Activated CD8-positive, alpha-beta T cell treated with anti-CD3 and anti-CD28 coated beads, Interleukin-2, amount 10 ng/mL, durations not matched to agents 7 days and 5 days (primary cell): ENCODE data around the gene WFS1. TPM values are rescaled to one million over a fixed set of nuclear protein-coding genes. Genes with fewer than 3 reads are reported as not detected.

Experiments
- ATAC-seq: fragments of 150-1000 bp; cut with Tn5 transposase; one replicate; pipeline ENCODE4 v1.10.0; 2021; ENCODE audit warnings: moderate library complexity
- CTCF ChIA-PET: fragments of 350-600 bp; sonication (Branson Sonifier 250); formaldehyde crosslinking; loops from one replicate; lab custom pipeline; 2021; ENCODE audit warnings: antibody characterized with exemption; lab: Charles Lee
- POLR2A ChIA-PET: fragments of 350-600 bp; sonication (Branson Sonifier 250); formaldehyde crosslinking; loops from one replicate; lab custom pipeline; 2021; ENCODE audit warnings: antibody characterized with exemption; lab: Charles Lee
- DNase-seq: peaks from one replicate; pipeline ENCODE4 v3.0.0-alpha.2; 2020
- H3K27ac Mint-ChIP-seq: one replicate; pipeline ENCODE4 v1.8.0; 2021; ENCODE audit warnings: mild to moderate bottlenecking, mixed read lengths
- H3K27me3 Mint-ChIP-seq: one replicate; pipeline ENCODE4 v1.8.0; 2021; ENCODE audit warnings: low read depth, mixed read lengths
- H3K36me3 Mint-ChIP-seq: one replicate; pipeline ENCODE4 v1.8.0; 2021; ENCODE audit warnings: low read depth, mixed read lengths
- H3K4me1 Mint-ChIP-seq: one replicate; pipeline ENCODE4 v1.8.0; 2021; ENCODE audit warnings: low read depth, mixed read lengths
- H3K4me3 Mint-ChIP-seq: one replicate; pipeline ENCODE4 v1.8.0; 2021; ENCODE audit warnings: mild to moderate bottlenecking, mixed read lengths
- H3K9me3 Mint-ChIP-seq: one replicate; pipeline ENCODE4 v1.8.0; 2022; ENCODE audit warnings: mixed read lengths; ENCODE audit not compliant: insufficient read depth
- total RNA-seq, 2 experiments: library from RNA; stranded (reverse); gene quantifications; one replicate each; pipeline ENCODE4 v1.2.3, GENCODE V29; 2021

Gene WFS1
- total RNA-seq, 2 experiments from 2014 or later, result 0.97 to 1.3 TPM

- peaks cover 13% of the 10 kb centered on the region for H3K9me3 Mint-ChIP-seq
- no peak for ATAC-seq
- ChIA-PET POLR2A (interaction anchor here (0.6 kb wide), 1 partner anchor 1918 kb away, joined by 3 read pairs; no protein-coding TSS in a partner anchor), CTCF (interaction anchor here (1.3 kb wide), 1 partner anchor 10 kb away, joined by 6 read pairs; no protein-coding TSS in a partner anchor)
- no peaks in the 10 kb centered on the region for H3K4me1 Mint-ChIP-seq
- peaks cover 3% of the 10 kb centered on the region for H3K36me3 Mint-ChIP-seq
- H3K27me3 Mint-ChIP-seq, result peaks cover 16% of the 10 kb centered on the region
- H3K27ac Mint-ChIP-seq, result no peak overlapping the region
- no peak overlapping the region for H3K4me3 Mint-ChIP-seq
- no peak for DNase-seq
These were observed 28.4 kb upstream of the WFS1 start for GRCh38 chr4:6241062-6241845.

GRCh38 chr4:6242271-6243029, 27.2 kb upstream of the WFS1 start:
- peaks cover 13% of the 10 kb centered on the region for H3K9me3 Mint-ChIP-seq
- ChIA-PET CTCF (no interaction called here), POLR2A (no interaction called here)
- peaks cover 22% of the 10 kb centered on the region for H3K27me3 Mint-ChIP-seq
- H3K4me1 Mint-ChIP-seq, result no peaks in the 10 kb centered on the region
- no peak overlapping the region for H3K4me3 Mint-ChIP-seq
- peaks cover 3% of the 10 kb centered on the region for H3K36me3 Mint-ChIP-seq
- ATAC-seq (no peak), DNase-seq (no peak)
- no peak overlapping the region for H3K27ac Mint-ChIP-seq

- no peaks in the 10 kb centered on the region for H3K4me1 Mint-ChIP-seq
- no peak for ATAC-seq
- H3K9me3 Mint-ChIP-seq, result peaks cover 13% of the 10 kb centered on the region
- ChIA-PET CTCF (interaction anchor here (1.2 kb wide), 1 partner anchor 46 kb away, joined by 3 read pairs; no protein-coding TSS in a partner anchor), POLR2A (no interaction called here)
- no peak for DNase-seq
- H3K27ac Mint-ChIP-seq, result no peak overlapping the region
- peaks cover 38% of the 10 kb centered on the region for H3K27me3 Mint-ChIP-seq
- H3K36me3 Mint-ChIP-seq, result peaks cover 3% of the 10 kb centered on the region
- no peak overlapping the region for H3K4me3 Mint-ChIP-seq
These were observed 24.1 kb upstream of the WFS1 start for GRCh38 chr4:6245246-6246169.

- Mint-ChIP-seq H3K27me3 (peaks cover 38% of the 10 kb centered on the region), H3K4me3 (no peak overlapping the region), H3K27ac (no peak overlapping the region), H3K9me3 (peaks cover 13% of the 10 kb centered on the region), H3K36me3 (peaks cover 3% of the 10 kb centered on the region), H3K4me1 (no peaks in the 10 kb centered on the region)
- ATAC-seq, result no peak
- no peak for DNase-seq
- ChIA-PET CTCF (interaction anchor here (1.5 kb wide), 1 partner anchor 82 kb away, joined by 6 read pairs; no protein-coding TSS in a partner anchor), POLR2A (no interaction called here)
These were observed 23.4 kb upstream of the WFS1 start for GRCh38 chr4:6246170-6246634.

- no peak overlapping the region for H3K4me3 Mint-ChIP-seq
These were observed 21.3 kb upstream of the WFS1 start for GRCh38 chr4:6248394-6248793.

GRCh38 chr4:6250235-6250983, 19.2 kb upstream of the WFS1 start:
- ChIA-PET CTCF (interaction anchor here (0.7 to 6.8 kb wide), 48 partner anchors 10 to 623 kb away, joined by 3 to 226 read pairs (median 4); partner anchors contain the start of genes JAKMIP1 and WFS1), POLR2A (interaction anchor here (0.6 kb wide), 1 partner anchor 77 kb away, joined by 5 read pairs; no protein-coding TSS in a partner anchor)
- no peaks in the 10 kb centered on the region for H3K36me3 Mint-ChIP-seq
- ATAC-seq, result peak; percentile 33
- peak; percentile 42 for DNase-seq
- H3K27me3 Mint-ChIP-seq, result peaks cover 26% of the 10 kb centered on the region
- no peak overlapping the region for H3K27ac Mint-ChIP-seq
- H3K4me3 Mint-ChIP-seq, result no peak overlapping the region
- H3K4me1 Mint-ChIP-seq, result no peaks in the 10 kb centered on the region
- no peaks in the 10 kb centered on the region for H3K9me3 Mint-ChIP-seq

More at GRCh38 chr4:6248394-6248793, 21.3 kb upstream of the WFS1 start:
- H3K4me1 Mint-ChIP-seq, result no peaks in the 10 kb centered on the region
- ATAC-seq (no peak), DNase-seq (no peak)
- POLR2A ChIA-PET, result no interaction called here
- peaks cover 38% of the 10 kb centered on the region for H3K27me3 Mint-ChIP-seq
- H3K36me3 Mint-ChIP-seq, result peaks cover 3% of the 10 kb centered on the region
- CTCF ChIA-PET, result interaction anchor here (3.4 to 6.8 kb wide), 2 partner anchors 67 to 79 kb away, joined by 21 to 226 read pairs; no protein-coding TSS in a partner anchor
- H3K9me3 Mint-ChIP-seq, result peaks cover 13% of the 10 kb centered on the region
- H3K27ac Mint-ChIP-seq, result no peak overlapping the region

- Mint-ChIP-seq H3K9me3 (no peaks in the 10 kb centered on the region), H3K4me3 (no peak overlapping the region), H3K27ac (no peak overlapping the region), H3K36me3 (no peaks in the 10 kb centered on the region), H3K27me3 (peaks cover 25% of the 10 kb centered on the region), H3K4me1 (no peaks in the 10 kb centered on the region)
- ATAC-seq, result no peak
- POLR2A ChIA-PET, result interaction anchor here (0.6 kb wide), 1 partner anchor 76 kb away, joined by 5 read pairs; no protein-coding TSS in a partner anchor
- DNase-seq, result no peak
- CTCF ChIA-PET, result interaction anchor here (0.7 to 6.8 kb wide), 36 partner anchors 9 to 623 kb away, joined by 3 to 226 read pairs (median 5); partner anchors contain the start of genes JAKMIP1 and WFS1
These were observed 18.7 kb upstream of the WFS1 start for GRCh38 chr4:6250984-6251295.

GRCh38 chr4:6251365-6251764, 18.3 kb upstream of the WFS1 start:
- peaks cover 21% of the 10 kb centered on the region for H3K27me3 Mint-ChIP-seq
- ATAC-seq, result no peak
- no peak for DNase-seq
- ChIA-PET POLR2A (interaction anchor here (0.6 kb wide), 1 partner anchor 76 kb away, joined by 5 read pairs; no protein-coding TSS in a partner anchor), CTCF (interaction anchor here (0.7 to 6.8 kb wide), 33 partner anchors 9 to 622 kb away, joined by 3 to 226 read pairs (median 5); partner anchors contain the start of genes JAKMIP1 and WFS1)
- H3K4me3 Mint-ChIP-seq, result no peak overlapping the region
- H3K4me1 Mint-ChIP-seq, result no peaks in the 10 kb centered on the region
- no peaks in the 10 kb centered on the region for H3K36me3 Mint-ChIP-seq
- H3K9me3 Mint-ChIP-seq, result no peaks in the 10 kb centered on the region
- no peak overlapping the region for H3K27ac Mint-ChIP-seq

GRCh38 chr4:6252051-6252450, 17.6 kb upstream of the WFS1 start:
- CTCF ChIA-PET, result interaction anchor here (1.7 to 6.8 kb wide), 5 partner anchors 16 to 117 kb away, joined by 5 to 226 read pairs (median 11); partner anchors contain the start of gene WFS1
- peaks cover 19% of the 10 kb centered on the region for H3K27me3 Mint-ChIP-seq
- DNase-seq, result no peak
- no peak overlapping the region for H3K27ac Mint-ChIP-seq
- no peaks in the 10 kb centered on the region for H3K36me3 Mint-ChIP-seq
- ATAC-seq, result no peak
- POLR2A ChIA-PET, result no interaction called here
- H3K4me3 Mint-ChIP-seq, result no peak overlapping the region
- peaks cover 2% of the 10 kb centered on the region for H3K4me1 Mint-ChIP-seq
- H3K9me3 Mint-ChIP-seq, result no peaks in the 10 kb centered on the region

GRCh38 chr4:6253111-6253510, 16.5 kb upstream of the WFS1 start:
- ATAC-seq (no peak), DNase-seq (no peak)
- ChIA-PET CTCF (interaction anchor here (1.0 to 6.8 kb wide), 4 partner anchors 14 to 255 kb away, joined by 3 to 226 read pairs (median 3); no protein-coding TSS in a partner anchor), POLR2A (no interaction called here)
- peaks cover 10% of the 10 kb centered on the region for H3K4me1 Mint-ChIP-seq
- no peaks in the 10 kb centered on the region for H3K36me3 Mint-ChIP-seq
- no peaks in the 10 kb centered on the region for H3K9me3 Mint-ChIP-seq
- no peak overlapping the region for H3K4me3 Mint-ChIP-seq
- H3K27me3 Mint-ChIP-seq, result peaks cover 22% of the 10 kb centered on the region
- no peak overlapping the region for H3K27ac Mint-ChIP-seq
